ENCODE measurements around the gene BCAP31.

Gene BCAP31

DNA sequence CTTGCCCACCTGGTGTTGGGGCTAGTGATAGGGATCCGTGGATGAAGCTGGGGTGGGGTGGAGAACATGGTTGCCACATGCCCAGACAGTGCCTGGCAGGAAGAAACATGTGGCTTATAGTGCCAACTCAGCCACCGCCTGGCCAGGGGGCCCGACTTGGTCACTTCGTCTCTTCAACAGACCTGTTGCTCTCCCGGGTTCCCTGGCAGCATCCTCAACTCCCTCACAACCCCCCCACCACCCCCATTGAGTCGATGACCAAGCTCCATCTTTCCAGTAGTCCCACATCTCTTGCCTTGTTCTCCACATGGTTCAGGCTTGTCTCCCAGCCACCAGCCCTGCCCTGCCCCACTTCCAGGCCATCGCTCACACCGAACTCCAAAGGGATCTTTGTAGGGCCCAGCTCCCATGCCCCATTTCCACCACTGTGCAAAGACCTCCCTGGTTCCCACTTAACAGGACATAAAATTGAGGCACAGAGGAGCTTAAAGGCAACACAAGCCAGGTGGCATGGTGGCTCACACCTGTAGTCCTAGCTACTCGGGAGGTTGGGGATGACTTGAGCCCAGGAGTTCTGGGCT lies 58.4 kb downstream of the BCAP31 start:
- H3K9ac ChIP-seq (ENCODE audit: low read depth in 1 of 2, low read length in 2 of 2): no peak overlapping the region
- no peaks in the 10 kb centered on the region for H3K9me3 ChIP-seq (ENCODE audit: control insufficient read depth in 2 of 2, low read length in 2 of 2)
- H3K27me3 ChIP-seq (ENCODE audit: control insufficient read depth in 2 of 2, insufficient read depth in 2 of 2, low read length in 2 of 2): peaks cover 0 to 5% of the 10 kb centered on the region in 2 donors
- H3K4me1 ChIP-seq (ENCODE audit: control insufficient read depth in 2 of 2, insufficient read depth in 2 of 2, low read length in 2 of 2): no peaks in the 10 kb centered on the region
- H3K27ac ChIP-seq (ENCODE audit: low read depth in 2 of 2, low read length in 2 of 2): no peak overlapping the region
- H3K36me3 ChIP-seq (ENCODE audit: control insufficient read depth in 2 of 2, insufficient read depth in 2 of 2, low read length in 2 of 2): no peaks in the 10 kb centered on the region
- H3K4me3 ChIP-seq (ENCODE audit: low read length in 2 of 2): no peak overlapping the region

GRCh38 chrX:153662266-153662665 lies 61.9 kb downstream of the BCAP31 start:
- Histone ChIP-seq H3K27ac (ENCODE audit: low read depth in 2 of 2, low read length in 2 of 2) (no peak overlapping the region), H3K27me3 (ENCODE audit: control insufficient read depth in 2 of 2, insufficient read depth in 2 of 2, low read length in 2 of 2) (peaks cover 0 to 5% of the 10 kb centered on the region in 2 donors), H3K4me3 (ENCODE audit: low read length in 2 of 2) (no peak overlapping the region), H3K9me3 (ENCODE audit: control insufficient read depth in 2 of 2, low read length in 2 of 2) (no peaks in the 10 kb centered on the region), H3K36me3 (ENCODE audit: control insufficient read depth in 2 of 2, insufficient read depth in 2 of 2, low read length in 2 of 2) (no peaks in the 10 kb centered on the region), H3K9ac (ENCODE audit: low read depth in 1 of 2, low read length in 2 of 2) (no peak overlapping the region), H3K4me1 (ENCODE audit: control insufficient read depth in 2 of 2, insufficient read depth in 2 of 2, low read length in 2 of 2) (no peaks in the 10 kb centered on the region)

DNA sequence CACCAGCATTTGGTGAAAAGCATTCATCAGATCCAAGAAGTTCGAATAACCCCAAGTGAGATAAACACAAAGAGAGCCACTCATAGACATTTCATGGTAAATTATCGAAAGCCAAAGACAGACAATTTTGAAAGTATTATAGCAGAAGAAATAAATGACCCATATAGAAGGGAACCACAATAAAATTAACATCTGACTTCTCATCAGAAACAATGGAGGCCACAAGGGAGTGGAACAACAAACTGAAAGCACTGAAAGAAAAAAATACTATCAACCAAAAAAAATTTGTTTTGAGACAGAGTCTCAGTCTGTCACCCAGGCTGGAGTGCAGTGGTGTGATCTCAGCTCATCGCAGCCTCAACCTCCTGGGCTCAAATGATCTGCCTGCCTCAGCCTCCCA lies 64.9 kb downstream of the BCAP31 start:
- Histone ChIP-seq H3K9ac (ENCODE audit: low read depth in 1 of 2, low read length in 2 of 2) (no peak overlapping the region), H3K27me3 (ENCODE audit: control insufficient read depth in 2 of 2, insufficient read depth in 2 of 2, low read length in 2 of 2) (peaks cover 0 to under 1% of the 10 kb centered on the region in 2 donors), H3K27ac (ENCODE audit: low read depth in 2 of 2, low read length in 2 of 2) (no peak overlapping the region), H3K4me3 (ENCODE audit: low read length in 2 of 2) (no peak overlapping the region), H3K9me3 (ENCODE audit: control insufficient read depth in 2 of 2, low read length in 2 of 2) (no peaks in the 10 kb centered on the region), H3K4me1 (ENCODE audit: control insufficient read depth in 2 of 2, insufficient read depth in 2 of 2, low read length in 2 of 2) (no peaks in the 10 kb centered on the region), H3K36me3 (ENCODE audit: control insufficient read depth in 2 of 2, insufficient read depth in 2 of 2, low read length in 2 of 2) (no peaks in the 10 kb centered on the region)

GRCh38 chrX:153657161-153657560 lies 67.0 kb downstream of the BCAP31 start:
- Histone ChIP-seq H3K27me3 (ENCODE audit: control insufficient read depth in 2 of 2, insufficient read depth in 2 of 2, low read length in 2 of 2) (no peaks in the 10 kb centered on the region), H3K4me3 (ENCODE audit: low read length in 2 of 2) (no peak overlapping the region), H3K27ac (ENCODE audit: low read depth in 2 of 2, low read length in 2 of 2) (no peak overlapping the region), H3K36me3 (ENCODE audit: control insufficient read depth in 2 of 2, insufficient read depth in 2 of 2, low read length in 2 of 2) (no peaks in the 10 kb centered on the region), H3K9me3 (ENCODE audit: control insufficient read depth in 2 of 2, low read length in 2 of 2) (peaks cover 0 to 2% of the 10 kb centered on the region in 2 donors), H3K9ac (ENCODE audit: low read depth in 1 of 2, low read length in 2 of 2) (no peak overlapping the region), H3K4me1 (ENCODE audit: control insufficient read depth in 2 of 2, insufficient read depth in 2 of 2, low read length in 2 of 2) (no peaks in the 10 kb centered on the region)

- H3K9me3 ChIP-seq (ENCODE audit: control insufficient read depth in 2 of 2, low read length in 2 of 2): peaks cover 0 to 2% of the 10 kb centered on the region in 2 donors
- H3K36me3 ChIP-seq (ENCODE audit: control insufficient read depth in 2 of 2, insufficient read depth in 2 of 2, low read length in 2 of 2): no peaks in the 10 kb centered on the region
- H3K27me3 ChIP-seq (ENCODE audit: control insufficient read depth in 2 of 2, insufficient read depth in 2 of 2, low read length in 2 of 2): peaks cover 0 to 6% of the 10 kb centered on the region in 2 donors
- H3K4me1 ChIP-seq (ENCODE audit: control insufficient read depth in 2 of 2, insufficient read depth in 2 of 2, low read length in 2 of 2): no peaks in the 10 kb centered on the region
- no peak overlapping the region for H3K27ac ChIP-seq (ENCODE audit: low read depth in 2 of 2, low read length in 2 of 2)
- H3K4me3 ChIP-seq (ENCODE audit: low read length in 2 of 2): no peak overlapping the region
- H3K9ac ChIP-seq (ENCODE audit: low read depth in 1 of 2, low read length in 2 of 2): no peak overlapping the region
Measured at GRCh38 chrX:153653556-153653955, 70.6 kb downstream of the BCAP31 start.

GRCh38 chrX:153651540-153652079 lies 72.6 kb downstream of the BCAP31 start:
- peaks cover 0 to 2% of the 10 kb centered on the region in 2 donors for H3K9me3 ChIP-seq (ENCODE audit: control insufficient read depth in 2 of 2, low read length in 2 of 2)
- no peak overlapping the region for H3K9ac ChIP-seq (ENCODE audit: low read depth in 1 of 2, low read length in 2 of 2)
- H3K4me3 ChIP-seq (ENCODE audit: low read length in 2 of 2): no peak overlapping the region
- H3K4me1 ChIP-seq (ENCODE audit: control insufficient read depth in 2 of 2, insufficient read depth in 2 of 2, low read length in 2 of 2): no peaks in the 10 kb centered on the region
- H3K27ac ChIP-seq (ENCODE audit: low read depth in 2 of 2, low read length in 2 of 2): no peak overlapping the region
- H3K36me3 ChIP-seq (ENCODE audit: control insufficient read depth in 2 of 2, insufficient read depth in 2 of 2, low read length in 2 of 2): no peaks in the 10 kb centered on the region
- peaks cover 5 to 12% of the 10 kb centered on the region in 2 donors for H3K27me3 ChIP-seq (ENCODE audit: control insufficient read depth in 2 of 2, insufficient read depth in 2 of 2, low read length in 2 of 2)

- H3K27me3 ChIP-seq (ENCODE audit: control insufficient read depth in 2 of 2, insufficient read depth in 2 of 2, low read length in 2 of 2): peaks cover 11 to 13% of the 10 kb centered on the region in 2 donors
- H3K4me3 ChIP-seq (ENCODE audit: low read length in 2 of 2): no peak overlapping the region
- peaks cover 0 to 2% of the 10 kb centered on the region in 2 donors for H3K9me3 ChIP-seq (ENCODE audit: control insufficient read depth in 2 of 2, low read length in 2 of 2)
- no peak overlapping the region for H3K9ac ChIP-seq (ENCODE audit: low read depth in 1 of 2, low read length in 2 of 2)
- no peaks in the 10 kb centered on the region for H3K4me1 ChIP-seq (ENCODE audit: control insufficient read depth in 2 of 2, insufficient read depth in 2 of 2, low read length in 2 of 2)
- no peak overlapping the region for H3K27ac ChIP-seq (ENCODE audit: low read depth in 2 of 2, low read length in 2 of 2)
- no peaks in the 10 kb centered on the region for H3K36me3 ChIP-seq (ENCODE audit: control insufficient read depth in 2 of 2, insufficient read depth in 2 of 2, low read length in 2 of 2)
Measured at GRCh38 chrX:153650959-153651358, 73.2 kb downstream of the BCAP31 start.

All from mucosa of rectum (tissue), 2 donors.